Endothelial cell of umbilical vein (primary cell): ENCODE measurements around the gene B9D2. TPM values are rescaled to one million over a fixed set of nuclear protein-coding genes. Genes with fewer than 3 reads are reported as not detected.

Experiments
- BruUV-seq: library from RNA; stranded (reverse); fragments of 400-500 nt; replicated peaks from 2 replicates; lab custom pipeline; 2021; lab: Mats Ljungman, UMichigan
- CTCF ChIA-PET: fragments of 300-600, 350-600 bp; sonication (Branson Sonifier 250); formaldehyde crosslinking; loops from one replicate; lab custom pipeline; 2021; ENCODE audit warnings: antibody characterized with exemption, inconsistent platforms; lab: Charles Lee
- POLR2A ChIA-PET: fragments of 300-600, 350-600 bp; sonication (Branson Sonifier 250); formaldehyde crosslinking; loops from one replicate; lab custom pipeline; 2021; ENCODE audit warnings: antibody characterized with exemption, inconsistent platforms; lab: Charles Lee
- DNase-seq: peaks from one replicate; pipeline ENCODE4 v3.0.0-alpha.2; 2011; ENCODE audit warnings: low read depth, low spot score
- FAIRE-seq: peaks from 2 replicates; lab custom pipeline; 2011; peaks lifted over from hg19 to GRCh38; lab: Jason Lieb, UNC
- H2AFZ ChIP-seq: 2 replicates; pipeline ENCODE4 v1.6.0; 2012; ENCODE audit warnings: low read depth, low read length, control low read depth, inconsistent platforms
- H3K27ac ChIP-seq: 2 replicates; pipeline ENCODE4 v1.5.1; 2011; ENCODE audit warnings: low read depth, mild to moderate bottlenecking, control low read depth, low read length, moderate library complexity; ENCODE audit not compliant: insufficient read depth
- H3K27me3 ChIP-seq, 2 experiments: 2 replicates each; pipeline versions ENCODE4 v1.6.0 to v1.6.1; 2011; ENCODE audit warnings: low read length in 2 of 2, mixed read lengths in 1 of 2; ENCODE audit not compliant: control insufficient read depth in 2 of 2, insufficient read depth in 2 of 2
- H3K36me3 ChIP-seq, 2 experiments: 2 replicates in 1 of 2; 3 replicates in 1 of 2; pipeline ENCODE4 v1.5.1; 2011; ENCODE audit warnings: low read length in 2 of 2, mild to moderate bottlenecking in 1 of 2, moderate library complexity in 1 of 2; ENCODE audit not compliant: control insufficient read depth in 2 of 2, insufficient read depth in 2 of 2; ENCODE audit errors: extremely low read depth in 1 of 2
- H3K4me1 ChIP-seq: 3 replicates; pipeline ENCODE4 v1.5.1; 2011; ENCODE audit warnings: mild to moderate bottlenecking, low read length; ENCODE audit not compliant: control insufficient read depth, insufficient read depth; ENCODE audit errors: extremely low read depth
- H3K4me2 ChIP-seq: 2 replicates; pipeline ENCODE4 v1.6.1; 2011; ENCODE audit warnings: low read length, control low read depth, mixed read lengths; ENCODE audit not compliant: insufficient read depth
- H3K4me3 ChIP-seq, 3 experiments: fragments of 200-600 bp in 1 of 3; sonication (generic), shearing (Covaris generic) in 1 of 3; replicated peaks in 1 of 3; 2 replicates each; pipeline ENCODE4 v1.5.1; 2011 to 2016; ENCODE audit warnings: control low read depth in 3 of 3, low read length in 3 of 3, mild to moderate bottlenecking in 2 of 3, inconsistent platforms in 1 of 3, low read depth in 1 of 3, moderate library complexity in 1 of 3; ENCODE audit not compliant: insufficient read depth in 1 of 3
- H3K79me2 ChIP-seq: 2 replicates; pipeline ENCODE4 v1.6.0; 2012; ENCODE audit warnings: low read length, inconsistent platforms; ENCODE audit not compliant: control insufficient read depth, insufficient read depth
- H3K9ac ChIP-seq: replicated peaks from 2 replicates; pipeline ENCODE3; 2011; ENCODE audit warnings: low read length, control low read depth; ENCODE audit not compliant: insufficient read depth; ENCODE audit errors: extremely low read depth
- H3K9me1 ChIP-seq: replicated peaks from 3 replicates; pipeline ENCODE4 v1.6.0; 2011; ENCODE audit warnings: mild to moderate bottlenecking, low read length; ENCODE audit not compliant: control insufficient read depth, insufficient read depth; ENCODE audit errors: extremely low read depth
- H3K9me3 ChIP-seq: replicated peaks from 2 replicates; pipeline ENCODE4 v1.5.1; 2012; ENCODE audit warnings: low read length, inconsistent platforms; ENCODE audit not compliant: control insufficient read depth, insufficient read depth
- H4K20me1 ChIP-seq: replicated peaks from 2 replicates; pipeline ENCODE3; 2011; ENCODE audit warnings: mild to moderate bottlenecking, low read length; ENCODE audit not compliant: control insufficient read depth, insufficient read depth; ENCODE audit errors: extremely low read depth
- EZH2 ChIP-seq: IDR thresholded peaks from 2 replicates; pipeline ENCODE4 v1.6.1; 2012; ENCODE audit warnings: borderline replicate concordance, low read depth, mild to moderate bottlenecking, moderate library complexity, low read length, inconsistent platforms; ENCODE audit not compliant: severe bottlenecking
- FOS ChIP-seq: IDR thresholded peaks from 2 replicates; pipeline ENCODE4 v1.6.1; 2011; ENCODE audit warnings: mild to moderate bottlenecking, low read length, moderate library complexity, borderline replicate concordance; ENCODE audit not compliant: insufficient read depth
- GATA2 ChIP-seq: IDR thresholded peaks from 2 replicates; pipeline ENCODE4 v1.7.0; 2011; ENCODE audit warnings: low read depth, mild to moderate bottlenecking, moderate library complexity, mixed read lengths, low read length; ENCODE audit not compliant: insufficient read length, insufficient read depth
- JUN ChIP-seq: IDR thresholded peaks from 2 replicates; pipeline ENCODE4 v1.6.1; 2011; ENCODE audit warnings: borderline replicate concordance, low read depth; ENCODE audit not compliant: insufficient read length, insufficient read depth
- MAX ChIP-seq: IDR thresholded peaks from 2 replicates; pipeline ENCODE4 v1.6.1; 2011; ENCODE audit not compliant: insufficient read depth, insufficient read length
- MYC ChIP-seq: IDR thresholded peaks from one replicate; pipeline ENCODE4 v1.6.1; 2011; ENCODE audit warnings: mild to moderate bottlenecking, low read depth, low read length
- POLR2A ChIP-seq: IDR thresholded peaks from 2 replicates; pipeline ENCODE4 v1.6.1; 2012; ENCODE audit warnings: low read depth, mild to moderate bottlenecking, control low read depth, low read length
- POLR2AphosphoS5 ChIP-seq: IDR thresholded peaks from 2 replicates; pipeline ENCODE4 v1.6.1; 2012; ENCODE audit warnings: low read depth, mild to moderate bottlenecking, control low read depth, low read length, moderate library complexity; ENCODE audit not compliant: insufficient read depth
- dilution Hi-C: fragments of 300-500 bp; cut with MboI; formaldehyde crosslinking; loops from one replicate; pipeline ENCODE4 v1.15.0; 2019; ENCODE audit warnings: low sequenced_read_pairs; ENCODE audit not compliant: extremely low pct_ligation_motif_present
- intact Hi-C: fragments of 100-400 bp; cut with micrococcal nuclease; formaldehyde crosslinking; loops from one replicate; pipeline ENCODE4 v1.10.0; 2022
- polyA plus RNA-seq, 4 experiments: library from polyadenylated mRNA; depleted of rRNA in 3 of 4; stranded (reverse) in 3 of 4; unstranded in 1 of 4; fragments of >200 nt; gene quantifications; 2 replicates each; pipeline versions ENCODE4 v1.2.1 to v1.2.3, GENCODE V29; 2011 to 2012; ENCODE audit warnings: missing spikeins in 1 of 4
- total RNA-seq: library from RNA; stranded (reverse); gene quantifications from 2 replicates; pipeline ENCODE4 v1.2.3, GENCODE V29; 2021
- TF ChIP-seq, protein P1 (sequence below), 2 donors: IDR thresholded peaks; 1 replicate in 1 of 2; 2 replicates in 1 of 2; pipeline ENCODE4 v1.5.1; 2011; ENCODE audit warnings: low read length in 2 of 2, mild to moderate bottlenecking in 2 of 2, moderate library complexity in 2 of 2, control low read depth in 1 of 2, inconsistent platforms in 1 of 2, low read depth in 1 of 2; ENCODE audit not compliant: insufficient read depth in 1 of 2; ENCODE audit errors: extremely low read depth in 1 of 2

The B9D2 gene
- total and polyA plus RNA-seq, 2 donors (not counting 3 experiments of a cell fraction or from before 2014, with no cell fraction given) = 12.2 to 23.9 TPM

DNA sequence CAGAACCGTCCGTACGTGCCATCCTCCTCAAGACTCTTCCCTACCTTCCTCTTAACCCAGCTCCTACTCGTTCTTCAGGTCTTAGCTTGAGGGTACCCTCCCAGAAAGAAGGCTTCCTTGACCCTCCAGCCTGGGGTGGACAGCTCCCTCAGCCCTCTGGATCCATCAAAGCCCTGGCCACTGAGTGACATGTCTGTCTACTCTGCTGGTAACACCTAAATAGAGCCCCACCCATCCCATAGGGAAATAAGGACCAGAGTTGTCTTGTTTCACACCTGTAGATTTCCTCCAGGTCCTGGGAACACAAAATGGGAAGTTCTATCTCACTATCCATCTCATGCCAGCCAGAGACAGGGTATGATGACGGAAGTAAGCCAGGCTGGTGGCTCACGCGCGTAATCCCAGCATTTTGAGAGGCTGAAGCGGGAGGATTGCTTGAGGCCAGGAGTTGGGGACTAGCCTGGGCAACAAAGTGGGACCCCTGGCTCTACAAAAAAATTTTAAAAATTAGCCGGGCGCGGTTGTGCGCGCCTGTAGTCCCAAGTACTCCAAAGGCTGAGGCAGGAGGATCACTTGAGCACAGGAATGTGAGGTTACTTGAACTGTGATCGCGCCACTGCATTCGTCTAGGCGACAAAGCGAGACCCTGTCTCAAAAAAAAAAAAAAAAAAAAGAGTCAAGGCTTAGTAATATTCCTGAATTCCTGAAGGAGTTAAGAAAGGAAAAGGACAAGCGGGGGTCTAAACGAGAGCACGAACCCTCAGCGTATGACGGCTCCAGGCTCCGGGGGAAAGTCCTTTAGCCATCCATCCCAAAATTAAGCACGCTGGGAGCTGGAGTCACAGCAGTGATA is 54.5 kb downstream of the B9D2 start:
- Histone ChIP-seq H3K4me2 (peak overlapping the region; percentile 95), H4K20me1 (no peaks in the 10 kb centered on the region), H3K9me1 (no peaks in the 10 kb centered on the region), H3K9ac (peak overlapping the region; percentile 83), H3K27me3 (no peaks in the 10 kb centered on the region), H3K79me2 (peaks cover 34% of the 10 kb centered on the region), H3K4me3 (peak overlapping the region; percentile 71 to 97 (median 81)), H3K4me1 (peaks cover 42% of the 10 kb centered on the region), H3K9me3 (no peaks in the 10 kb centered on the region), H2AFZ (peak overlapping the region; percentile 51), H3K36me3 (peaks cover 15 to 29% of the 10 kb centered on the region in 2 experiments), H3K27ac (peak overlapping the region; percentile 57)
- FAIRE-seq (no peak), DNase-seq (peak; percentile 33)
- ChIA-PET CTCF (interaction anchor here (0.6 to 4.1 kb wide), 28 partner anchors 11 to 261 kb away, joined by 3 to 62 read pairs (median 4); partner anchors contain the start of genes B9D2, DMAC2, HNRNPUL1 and TGFB1), POLR2A (interaction anchor here (0.5 to 0.7 kb wide), 2 partner anchors 12 to 105 kb away, joined by 5 to 7 read pairs; no protein-coding TSS in a partner anchor)
- TSS peak; percentile 64 for BruUV-seq
- intact Hi-C loops (loop anchor here (1.0 to 5.0 kb wide), 5 partner anchors 43 to 263 kb away; no protein-coding TSS in a partner anchor), dilution Hi-C loops (no loop called here)
- no peak for TF ChIP-seq MAX
- TF ChIP-seq JUN = no peak

DNA sequence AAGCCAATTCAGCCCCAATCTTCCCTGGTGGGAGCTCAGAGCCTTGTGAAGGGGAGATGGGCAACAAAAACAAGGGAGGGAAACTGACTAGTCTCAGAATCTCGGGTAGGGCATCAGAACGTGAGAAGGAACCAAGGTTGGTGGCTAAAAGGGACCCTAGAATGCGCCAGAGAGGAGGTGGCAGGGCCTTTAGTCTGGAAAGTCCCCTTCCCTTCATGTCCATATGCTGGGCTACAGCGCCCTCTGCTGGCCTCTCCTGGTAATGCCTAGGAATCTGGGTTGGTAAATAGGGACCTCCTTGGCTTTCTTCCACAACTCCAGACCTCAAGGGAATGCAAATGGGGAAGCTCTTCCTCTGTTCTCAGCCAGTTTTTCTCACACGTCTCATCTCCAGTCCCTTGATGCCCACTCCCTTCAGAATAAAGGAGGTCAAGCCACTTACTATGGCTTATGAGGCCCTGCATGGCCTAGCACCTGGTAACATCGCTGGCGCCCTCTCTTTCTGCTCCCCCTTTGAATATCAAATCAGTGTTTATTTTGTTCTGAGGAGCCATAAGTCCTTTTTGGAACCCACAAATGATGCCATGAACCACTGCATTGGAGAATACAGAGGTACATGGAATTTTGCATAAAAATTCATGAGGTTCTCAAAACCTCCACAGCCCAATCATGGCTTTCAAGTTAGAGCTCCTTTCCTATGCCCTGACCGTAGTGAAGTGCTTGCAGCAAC is 55.3 kb downstream of the B9D2 start:
- DNase-seq (peak; percentile 94), FAIRE-seq (peak; percentile 98)
- intact Hi-C loops (loop anchor here (1.0 to 5.0 kb wide), 6 partner anchors 46 to 264 kb away; no protein-coding TSS in a partner anchor), dilution Hi-C loops (no loop called here)
- no peaks in the 10 kb centered on the region for H3K9me3 ChIP-seq
- H3K4me1 ChIP-seq = peaks cover 42% of the 10 kb centered on the region
- H3K4me2 ChIP-seq = peak overlapping the region; percentile 95
- BruUV-seq = no TSS peak
- H3K4me3 ChIP-seq = no peak overlapping the region
- peak overlapping the region; percentile 59 for H3K27ac ChIP-seq
- H3K27me3 ChIP-seq = no peaks in the 10 kb centered on the region
- ChIA-PET POLR2A (interaction anchor here (0.5 kb wide), 1 partner anchor 104 kb away, joined by 5 read pairs; no protein-coding TSS in a partner anchor), CTCF (interaction anchor here (0.6 to 4.1 kb wide), 29 partner anchors 10 to 262 kb away, joined by 3 to 62 read pairs (median 4); partner anchors contain the start of genes B9D2, DMAC2, HNRNPUL1 and TGFB1)
- TF ChIP-seq EZH2 = no peak
- peak; percentile 73 for TF ChIP-seq POLR2AphosphoS5
- TF ChIP-seq MAX = no peak
- TF ChIP-seq MYC = no peak
- TF ChIP-seq, protein P1, sequence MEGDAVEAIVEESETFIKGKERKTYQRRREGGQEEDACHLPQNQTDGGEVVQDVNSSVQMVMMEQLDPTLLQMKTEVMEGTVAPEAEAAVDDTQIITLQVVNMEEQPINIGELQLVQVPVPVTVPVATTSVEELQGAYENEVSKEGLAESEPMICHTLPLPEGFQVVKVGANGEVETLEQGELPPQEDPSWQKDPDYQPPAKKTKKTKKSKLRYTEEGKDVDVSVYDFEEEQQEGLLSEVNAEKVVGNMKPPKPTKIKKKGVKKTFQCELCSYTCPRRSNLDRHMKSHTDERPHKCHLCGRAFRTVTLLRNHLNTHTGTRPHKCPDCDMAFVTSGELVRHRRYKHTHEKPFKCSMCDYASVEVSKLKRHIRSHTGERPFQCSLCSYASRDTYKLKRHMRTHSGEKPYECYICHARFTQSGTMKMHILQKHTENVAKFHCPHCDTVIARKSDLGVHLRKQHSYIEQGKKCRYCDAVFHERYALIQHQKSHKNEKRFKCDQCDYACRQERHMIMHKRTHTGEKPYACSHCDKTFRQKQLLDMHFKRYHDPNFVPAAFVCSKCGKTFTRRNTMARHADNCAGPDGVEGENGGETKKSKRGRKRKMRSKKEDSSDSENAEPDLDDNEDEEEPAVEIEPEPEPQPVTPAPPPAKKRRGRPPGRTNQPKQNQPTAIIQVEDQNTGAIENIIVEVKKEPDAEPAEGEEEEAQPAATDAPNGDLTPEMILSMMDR (IDR thresholded peaks at IDR 0.05; ENCODE audit: extremely low read depth in 1 of 2, insufficient read depth in 1 of 2, low read depth in 1 of 2, low read length in 2 of 2) = peak; percentile 93 to 98
- TF ChIP-seq POLR2A = no peak
- no peak for TF ChIP-seq JUN
- TF ChIP-seq FOS = no peak
- no peak for TF ChIP-seq GATA2
- H3K36me3 ChIP-seq = peaks cover 20 to 36% of the 10 kb centered on the region in 2 experiments
- no peaks in the 10 kb centered on the region for H4K20me1 ChIP-seq
- peak overlapping the region; percentile 30 for H3K9ac ChIP-seq
- peaks cover 29% of the 10 kb centered on the region for H3K79me2 ChIP-seq
- H2AFZ ChIP-seq = no peak overlapping the region
- no peaks in the 10 kb centered on the region for H3K9me1 ChIP-seq
